H1 (cell line): ENCODE measurements around the gene NSL1. TPM values are rescaled to one million over a fixed set of nuclear protein-coding genes. Genes with fewer than 3 reads are reported as not detected.

Source experiments
- ATF2 ChIP-seq: IDR thresholded peaks from 2 replicates; pipeline ENCODE4 v1.6.1; 2012; ENCODE audit warnings: low read length, inconsistent platforms
- EGR1 ChIP-seq: IDR thresholded peaks from 2 replicates; pipeline ENCODE4 v1.6.1; 2011; ENCODE audit warnings: low read depth, low read length, borderline replicate concordance
- MAX ChIP-seq: IDR thresholded peaks from 2 replicates; pipeline ENCODE4 v1.6.1; 2012; ENCODE audit warnings: inconsistent platforms
- PHF8 ChIP-seq: fragments of 200-600 bp; sonication (generic); conservative IDR thresholded peaks from 2 replicates; pipeline ENCODE4 v1.7.1; 2012; ENCODE audit warnings: low read depth, mild to moderate bottlenecking, inconsistent platforms, low read length, moderate library complexity
- SIX5 ChIP-seq: IDR thresholded peaks from 2 replicates; pipeline ENCODE4 v1.6.1; 2011; ENCODE audit warnings: mild to moderate bottlenecking, low read depth, low read length
- YY1 ChIP-seq: IDR thresholded peaks from 2 replicates; pipeline ENCODE4 v1.6.1; 2011; ENCODE audit warnings: low read depth, mild to moderate bottlenecking, low read length
- polyA plus RNA-seq, 7 experiments: library from polyadenylated mRNA; depleted of rRNA in 3 of 7; stranded (reverse) in 5 of 7; unstranded in 2 of 7; fragments of >200 nt in 5 of 7; fragments of 200-250 nt in 2 of 7; gene quantifications; 1 replicate in 5 of 7; 2 replicates in 1 of 7; 4 replicates in 1 of 7; pipeline versions ENCODE4 v1.2.1 to v1.2.3, GENCODE V29; 2011 to 2013; ENCODE audit warnings: missing spikeins in 2 of 7, mixed read lengths in 2 of 7
- total RNA-seq: library from RNA; stranded (reverse); fragmentation: NEBNext Ultra II Directional; extraction: Animal tissue kit (Norgen Biotek cat#: 25700); gene quantifications from 2 replicates; pipeline ENCODE4 v1.2.1, GENCODE V29; 2021

NSL1 gene
- total and polyA plus RNA-seq, 2 of the 8 experiments (the other 6 are each of a cell fraction or from before 2014, with no cell fraction given): 25.4 to 51.7 TPM

GRCh38 chr1:212728606-212729005, 63.0 kb downstream of the NSL1 start (continued):
- TF ChIP-seq EGR1 (no peak), SIX5 (no peak), YY1 (no peak), MAX (no peak), ATF2 (no peak), PHF8 (no peak)
- TF ChIP-seq, all 59 proteins: peak for 0
